Dermis microvascular lymphatic vessel endothelial cell (primary cell): ENCODE measurements around the gene NCKIPSD. TPM values are rescaled to one million over a fixed set of nuclear protein-coding genes. Genes with fewer than 3 reads are reported as not detected.

Experiments used
- DNase-seq, 2 donors: peaks; one replicate each; pipeline versions ENCODE4 v3.0.0 to v3.0.0-alpha.2; 2010; ENCODE audit warnings: low read depth in 2 of 2
- total RNA-seq: library from RNA; depleted of rRNA; stranded (reverse); fragments of >200 nt; gene quantifications from 2 replicates; pipeline ENCODE4 v1.2.1, GENCODE V29; 2014

Gene NCKIPSD
- total RNA-seq, 1 donor from 2014 or later, result 4.6 TPM

DNA sequence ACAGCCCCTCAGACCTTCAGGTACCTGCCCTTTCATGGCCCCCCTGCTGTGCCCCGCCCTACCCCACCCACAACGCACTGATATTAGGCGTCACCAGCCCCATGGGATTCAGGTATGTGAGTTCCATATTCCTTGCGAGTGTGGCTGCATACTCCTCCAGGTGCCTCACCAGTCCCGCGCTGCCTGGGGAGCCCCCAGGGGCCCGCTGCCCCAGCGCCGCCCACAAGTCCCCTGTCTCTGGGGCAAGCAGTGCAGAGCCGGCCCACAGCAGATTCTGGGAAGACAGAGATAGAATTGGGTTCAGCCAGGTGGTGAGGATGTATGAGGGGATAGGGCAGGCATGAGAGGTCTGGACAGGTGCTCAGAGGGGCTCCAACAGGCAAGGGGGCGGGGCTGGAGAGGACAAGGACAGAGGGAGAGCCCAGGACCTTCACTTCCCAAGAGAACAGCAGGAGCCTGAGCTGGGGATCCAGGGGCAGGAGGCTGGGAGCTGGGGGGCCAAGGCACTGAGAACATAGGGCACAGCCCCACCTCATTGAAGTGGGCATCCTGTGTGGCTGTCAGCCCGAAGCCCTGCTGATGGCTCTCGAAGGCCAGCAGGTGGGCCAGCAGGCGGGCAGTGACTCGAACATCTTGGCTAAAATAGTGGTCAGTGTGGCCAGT is 37.4 kb downstream of the NCKIPSD start:
- no peak for DNase-seq

GRCh38 chr3:48647714-48648113 is 38.0 kb downstream of the NCKIPSD start:
- no peak for DNase-seq

DNA sequence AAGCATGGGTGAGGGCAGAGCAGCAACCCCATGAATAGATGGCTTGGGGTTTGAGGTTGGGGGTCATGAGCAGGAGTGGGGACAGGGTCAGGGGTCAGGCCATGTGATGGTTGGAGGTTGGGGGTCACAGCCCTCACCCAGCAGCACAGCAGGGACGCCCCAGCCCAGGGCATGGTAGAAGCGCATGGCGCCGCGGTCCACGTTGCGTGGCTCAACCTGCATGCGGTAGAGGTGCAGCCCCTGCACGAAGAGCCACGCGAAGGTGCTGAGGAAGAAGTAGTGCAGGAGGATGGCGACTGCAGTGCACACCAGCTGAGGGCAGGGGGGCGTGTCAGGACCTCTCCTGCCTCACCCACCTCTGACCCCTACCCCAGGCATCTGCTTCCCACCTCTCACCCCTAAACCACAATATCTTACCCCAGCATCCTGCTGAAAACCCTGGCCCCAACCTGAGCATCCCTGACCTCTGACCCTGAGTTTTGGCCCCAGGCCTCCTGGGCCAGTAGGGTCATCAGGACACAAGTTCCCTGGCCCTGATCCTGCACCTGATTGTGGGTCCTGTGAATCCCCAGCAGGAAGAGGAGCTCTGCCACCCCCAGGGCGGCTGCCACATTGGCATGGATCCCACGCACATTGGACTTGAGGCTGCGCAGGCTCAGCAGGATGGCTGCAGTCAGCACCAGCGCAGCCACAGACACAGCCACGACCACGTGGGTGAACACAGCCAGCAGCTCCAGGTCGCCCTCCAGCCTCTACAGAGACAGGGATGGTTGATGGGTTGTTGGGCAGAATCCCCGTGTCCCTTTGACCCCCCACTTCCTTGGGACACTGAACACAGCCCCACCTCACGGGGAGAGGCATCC is 40.6 kb downstream of the NCKIPSD start:
- no peak for DNase-seq

DNA sequence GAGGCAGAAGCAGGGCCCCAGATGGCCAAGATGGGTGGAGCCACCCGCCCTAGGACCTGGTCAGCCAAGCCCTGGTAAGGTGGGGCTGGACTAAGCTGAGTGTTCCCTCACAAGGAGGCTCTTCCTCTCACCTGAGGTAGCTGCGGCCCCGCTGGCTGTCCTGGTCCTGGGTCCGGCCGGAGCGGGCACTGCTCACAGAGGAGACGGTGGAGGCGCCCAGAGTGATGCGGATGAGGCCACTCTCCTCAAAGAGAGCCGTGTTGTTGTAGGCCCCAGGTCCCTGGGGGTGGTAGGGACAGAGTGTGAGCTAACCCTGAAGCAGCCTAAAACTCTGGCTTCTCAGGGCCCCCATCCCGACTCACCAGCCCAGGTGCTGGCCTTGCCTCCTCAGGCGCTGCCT is 43.1 kb downstream of the NCKIPSD start:
- DNase-seq, result no peak

DNA sequence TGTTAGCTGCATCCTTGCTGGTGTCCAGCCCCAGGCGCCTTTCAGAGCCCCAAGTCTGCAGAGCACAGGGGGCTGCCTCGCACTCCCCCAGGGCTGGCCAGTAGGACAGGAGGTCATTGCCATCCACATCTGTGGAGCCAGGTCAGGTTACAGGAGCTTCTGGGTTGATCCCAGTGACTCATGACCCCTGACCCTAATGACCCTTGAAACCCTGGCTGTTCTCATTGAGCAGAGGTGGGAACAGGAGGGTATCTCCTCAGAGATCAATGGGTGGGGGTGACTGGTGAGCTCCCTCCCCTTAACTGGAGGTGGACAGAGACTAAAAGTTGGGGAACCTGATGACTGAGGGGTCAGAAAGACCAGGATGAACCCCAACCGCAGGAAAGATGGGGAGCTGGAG is 44.3 kb downstream of the NCKIPSD start:
- no peak for DNase-seq

DNA sequence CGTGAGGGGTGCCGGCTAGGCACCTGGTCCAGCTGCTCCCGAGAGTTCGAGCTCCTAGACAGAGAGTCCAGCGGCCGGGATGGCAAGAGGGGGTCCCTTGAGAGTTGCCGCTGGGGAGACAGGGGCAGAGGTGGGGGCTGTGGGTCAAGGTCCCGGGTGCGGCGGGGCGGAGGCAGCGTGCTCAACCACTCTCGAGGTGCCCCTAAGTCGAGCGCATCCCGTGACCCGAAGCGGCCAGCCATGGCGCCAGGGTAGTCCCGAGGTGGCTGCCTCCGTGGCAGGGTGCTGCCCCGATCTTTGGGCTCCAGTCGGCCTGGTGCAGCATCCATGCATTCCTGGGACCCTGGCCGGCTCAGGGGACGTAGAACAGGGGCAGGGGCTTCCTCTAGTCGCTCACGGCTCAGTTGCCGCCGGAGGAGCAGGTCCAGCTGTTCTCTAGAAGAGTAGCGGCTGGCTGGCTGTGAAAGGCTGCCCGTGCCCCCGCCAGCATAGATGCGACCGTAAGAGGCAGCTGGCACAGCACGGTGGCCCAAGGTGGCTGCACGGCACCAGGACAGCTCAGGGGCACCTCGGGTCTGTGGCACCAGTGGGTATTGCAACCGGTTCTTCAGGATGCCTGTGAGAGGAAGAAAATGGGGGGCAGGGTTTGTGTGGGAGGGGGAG is 45.6 kb downstream of the NCKIPSD start:
- no peak for DNase-seq

- no peak for DNase-seq
Measured at GRCh38 chr3:48637305-48637704, 48.4 kb downstream of the NCKIPSD start.

DNA sequence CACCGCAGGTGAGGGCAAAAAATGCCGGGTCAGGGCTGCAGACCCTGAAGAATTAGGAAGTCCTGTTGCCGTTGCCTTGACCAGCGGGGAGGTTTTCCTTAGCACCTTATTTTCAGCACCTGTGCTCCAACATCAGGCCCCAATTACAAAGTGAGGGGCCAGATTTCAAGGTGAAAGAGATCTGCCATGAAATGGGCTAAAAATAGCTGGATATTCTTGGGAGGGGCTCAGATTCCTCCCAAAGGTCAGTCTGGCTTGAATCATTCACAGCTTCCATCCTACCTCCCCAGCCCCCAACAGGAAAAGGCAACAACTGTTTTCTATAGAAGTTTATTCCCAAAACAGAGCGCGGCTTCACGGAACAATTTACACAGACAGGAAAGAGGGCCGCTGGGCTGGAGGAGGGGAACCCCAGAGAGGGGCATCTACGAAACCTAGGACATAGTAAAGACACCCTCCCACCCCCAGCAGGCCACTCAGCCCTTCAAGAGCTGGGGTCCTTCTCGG is 49.5 kb downstream of the NCKIPSD start:
- peak; percentile 12 to 18 for DNase-seq

- DNase-seq, result peak; percentile 81 to 97
Measured at GRCh38 chr3:48635222-48636021, 50.3 kb downstream of the NCKIPSD start, which contains the start of gene SLC26A6. Gene SLC26A6 (minus strand): TSS chr3:48635461. CDS start chr3:48635393, 68 bp downstream.

DNA sequence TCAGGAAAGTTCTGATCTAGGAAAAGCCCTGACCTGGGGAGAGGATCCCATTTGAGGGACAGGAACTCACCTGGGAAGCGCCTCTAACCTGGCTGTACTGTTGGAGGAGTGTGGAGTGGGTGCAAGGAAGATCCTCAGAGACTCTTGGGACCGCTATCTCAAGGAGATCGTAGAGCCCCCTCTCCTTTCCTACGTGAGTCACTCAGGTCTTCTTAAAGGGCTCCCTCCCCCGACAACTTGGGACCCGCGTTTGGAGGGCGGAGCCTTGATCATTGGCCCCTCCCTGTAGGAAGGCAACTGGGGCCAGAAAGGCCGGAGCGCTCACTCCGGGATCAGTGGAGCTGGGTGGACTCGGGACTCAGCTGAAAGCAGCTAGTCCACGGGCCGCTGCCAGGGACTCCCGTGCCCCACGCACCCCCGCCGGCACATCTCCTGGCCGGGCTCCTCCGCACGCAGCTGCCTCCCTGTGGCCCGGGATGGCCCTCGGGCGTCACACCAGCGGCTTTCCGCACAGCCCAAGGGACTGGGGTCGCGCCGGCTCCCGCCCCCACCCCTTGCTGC is 51.0 kb downstream of the NCKIPSD start:
- DNase-seq, result peak; percentile 5 to 55

DNA sequence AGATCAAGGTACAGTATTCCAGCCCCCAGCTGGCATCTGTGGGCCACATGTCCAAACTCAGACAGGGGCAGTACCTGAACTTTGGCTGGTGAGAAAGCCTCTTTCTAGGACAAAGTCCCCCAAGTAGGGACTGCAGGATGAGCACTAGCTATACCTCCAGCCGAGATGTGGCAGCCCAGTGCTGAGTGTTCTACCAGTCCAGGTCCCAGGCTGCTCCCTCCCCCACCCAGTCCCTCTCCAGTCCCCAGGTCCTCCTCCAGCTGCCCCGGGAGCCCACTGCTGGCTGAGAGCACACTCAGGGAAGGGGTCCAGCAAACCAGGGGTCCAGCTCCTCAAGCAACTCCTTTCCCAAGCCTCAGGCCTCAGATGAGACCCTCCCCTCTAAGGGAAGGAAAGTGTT is 52.0 kb downstream of the NCKIPSD start:
- DNase-seq, result no peak

DNA sequence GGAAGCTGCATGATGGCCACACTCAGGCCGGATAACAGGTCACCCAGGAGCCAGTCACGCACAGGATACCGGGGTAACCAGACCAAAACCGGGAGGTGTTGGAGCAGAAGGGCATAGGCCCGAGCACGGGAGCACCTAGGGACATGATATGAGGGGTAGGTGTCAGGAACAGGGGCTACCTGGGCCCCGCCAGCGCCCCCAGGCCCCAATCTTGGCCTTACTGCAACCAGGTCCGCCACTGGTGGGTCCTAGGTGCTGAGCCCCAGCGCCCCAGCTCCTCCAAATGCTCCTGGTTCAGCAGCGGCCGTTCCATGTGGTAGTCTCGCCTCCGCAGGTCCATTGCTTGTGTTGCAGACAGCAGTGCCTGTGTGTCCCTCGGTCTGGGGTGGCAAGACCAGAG is 52.5 kb downstream of the NCKIPSD start:
- no peak for DNase-seq

DNA sequence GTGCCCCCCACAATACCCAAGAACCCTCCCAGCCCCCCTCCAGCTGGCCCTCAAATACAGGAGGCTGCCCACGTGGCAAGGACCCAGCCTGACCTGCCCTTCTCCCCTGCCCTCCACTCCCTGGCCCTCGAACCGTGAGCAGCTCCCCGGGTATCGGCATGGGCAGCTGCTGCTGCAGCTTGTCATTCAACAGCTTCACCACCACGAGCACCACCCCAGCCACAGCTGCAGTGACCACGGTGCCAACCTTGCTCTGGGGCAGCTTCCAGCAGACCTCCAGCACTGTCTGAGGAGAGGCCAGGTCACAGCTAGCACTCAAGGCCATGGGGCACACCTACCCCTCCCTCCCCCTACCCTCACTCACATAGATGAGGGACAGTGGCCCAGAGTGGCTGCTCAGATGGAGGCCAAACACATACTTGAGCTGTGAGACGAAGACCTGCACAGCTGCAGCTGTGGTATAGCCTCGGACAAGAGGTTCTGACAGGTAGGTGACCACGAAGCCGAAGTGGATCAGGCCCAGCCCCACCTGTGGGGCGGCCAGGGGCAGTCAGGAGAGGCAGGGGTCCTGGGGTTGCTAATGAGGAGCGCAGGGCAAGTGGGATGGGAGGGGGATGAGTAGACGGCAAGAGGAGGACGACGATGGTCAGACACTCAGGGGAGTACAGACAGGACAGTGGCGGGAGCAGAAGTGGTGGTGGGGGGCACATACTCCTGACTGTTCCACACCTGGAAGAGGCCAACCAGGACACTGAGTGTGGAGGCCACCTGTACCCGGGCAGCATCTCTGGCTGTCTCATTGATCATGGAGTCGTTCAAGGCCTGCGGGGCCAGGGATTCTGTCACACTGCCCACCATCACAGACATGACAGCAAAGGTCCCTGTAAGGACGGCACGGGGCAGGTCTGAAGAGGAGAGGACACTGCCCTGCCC is 53.9 kb downstream of the NCKIPSD start:
- DNase-seq, result no peak

- no peak for DNase-seq
Measured at GRCh38 chr3:48630833-48631232, 54.9 kb downstream of the NCKIPSD start.

DNA sequence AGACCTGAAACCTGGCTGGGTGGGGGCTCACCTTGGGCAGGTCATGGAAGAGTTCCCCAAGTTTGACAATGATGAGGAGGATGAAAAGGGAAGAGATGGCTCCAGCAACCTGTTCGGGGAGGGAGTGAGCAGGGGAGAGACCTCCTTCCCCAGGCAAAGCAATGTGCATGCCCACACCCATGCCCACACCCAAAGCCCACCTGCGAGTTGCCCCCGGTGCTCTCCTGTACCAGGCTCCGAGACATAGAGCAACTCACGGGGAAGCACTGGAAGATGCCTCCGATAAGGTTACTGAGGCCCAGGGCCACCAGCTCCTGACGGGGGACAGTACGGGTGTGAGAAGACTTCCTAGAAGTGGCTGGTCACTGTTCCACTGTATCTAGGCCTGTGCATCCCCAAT is 55.3 kb downstream of the NCKIPSD start:
- no peak for DNase-seq

DNA sequence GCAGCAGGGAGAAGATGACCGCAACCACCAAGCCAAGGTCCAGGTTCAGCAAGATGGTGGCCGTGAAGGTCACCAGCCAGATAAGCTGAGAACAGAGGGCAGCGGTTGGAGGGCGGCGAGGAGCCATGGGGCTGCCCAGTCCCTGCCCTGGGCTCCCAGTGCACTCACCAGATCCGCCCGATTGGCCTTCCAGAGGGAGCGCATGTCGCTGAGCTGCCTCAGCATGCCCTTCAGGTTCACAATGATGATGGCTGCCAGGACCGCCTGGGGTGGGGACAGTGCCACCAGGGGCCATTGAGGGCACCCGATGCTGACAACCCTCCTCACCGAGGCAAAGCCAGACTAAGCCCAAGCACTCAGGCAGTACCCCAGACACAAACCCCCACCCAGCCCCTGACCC is 55.8 kb downstream of the NCKIPSD start:
- no peak for DNase-seq

DNA sequence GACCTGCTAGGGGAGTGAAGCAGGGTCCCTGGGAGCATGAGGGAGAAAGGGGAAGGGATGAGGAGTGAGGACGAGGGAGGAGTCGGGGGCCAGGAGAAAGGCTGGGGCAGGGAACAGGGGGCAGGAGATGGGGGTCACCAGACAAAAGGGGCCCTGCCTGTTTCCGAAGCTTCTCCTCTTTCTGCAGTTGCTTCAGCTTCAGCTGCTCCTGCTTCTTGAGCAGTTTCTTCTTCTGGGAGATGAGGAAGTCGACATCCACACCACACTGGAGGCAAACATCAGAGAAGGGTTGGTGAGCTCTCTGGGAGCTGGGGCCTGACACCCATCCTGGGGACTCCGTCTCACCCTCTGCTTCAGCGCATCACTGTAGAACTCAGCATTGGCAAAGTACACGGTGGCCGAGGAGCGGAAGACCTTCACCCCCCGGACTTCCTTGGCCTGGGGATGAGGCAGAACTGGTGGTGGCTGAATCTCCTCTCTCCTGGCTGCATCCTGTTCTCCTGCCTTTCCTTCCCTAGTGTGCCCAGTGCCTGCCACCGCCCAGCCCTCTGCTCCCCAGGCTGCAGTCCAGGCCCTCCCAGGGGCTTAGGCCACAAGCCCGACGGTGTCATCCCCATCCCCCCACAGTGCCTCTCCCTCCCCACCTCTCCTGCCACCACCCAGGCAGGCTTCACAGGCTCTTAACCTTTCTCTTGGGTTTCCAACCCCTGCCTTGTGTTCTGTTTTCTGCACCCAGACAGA is 57.3 kb downstream of the NCKIPSD start:
- no peak for DNase-seq

- DNase-seq, result no peak
Measured at GRCh38 chr3:48625600-48625999, 60.1 kb downstream of the NCKIPSD start.

GRCh38 chr3:48624767-48625166 is 60.9 kb downstream of the NCKIPSD start:
- DNase-seq, result no peak
